K562 (cell line): ENCODE data around the gene STAG2. TPM values are rescaled to one million over a fixed set of nuclear protein-coding genes. Genes with fewer than 3 reads are reported as not detected.

Experiments used
- ARID1B ChIP-seq: fragments of 450-650 bp; IDR thresholded peaks from 2 replicates; pipeline ENCODE4 v1.6.1; 2016; ENCODE audit warnings: antibody characterized with exemption, mild to moderate bottlenecking, inconsistent platforms
- FUS ChIP-seq: fragments of 200-400 bp; formaldehyde crosslinking; optimal IDR thresholded peaks from 2 replicates; pipeline ENCODE3; 2017; ENCODE audit warnings: low read depth, low read length
- HBP1 ChIP-seq: fragments of 450-650 bp; formaldehyde crosslinking; IDR thresholded peaks from 2 replicates; pipeline ENCODE4 v1.4.0; 2022; ENCODE audit warnings: missing genetic modification characterization
- HIVEP1 ChIP-seq: fragments of 250-450 bp; sonication (Bioruptor Pico); IDR thresholded peaks from 2 replicates; pipeline ENCODE4 v1.4.0; 2020; ENCODE audit warnings: mild to moderate bottlenecking
- MEF2D ChIP-seq: conservative IDR thresholded peaks from 2 replicates; pipeline ENCODE4 v1.6.1; 2016; ENCODE audit warnings: low read depth, missing genetic modification characterization, missing compliant biosample characterization
- TCFL5 ChIP-seq: fragments of 250-450 bp; sonication (Bioruptor Pico); conservative IDR thresholded peaks from 2 replicates; pipeline ENCODE4 v1.6.1; 2021; ENCODE audit warnings: mild to moderate bottlenecking, moderate library complexity, matching md5 sums
- ZNF318 ChIP-seq, 2 experiments: fragments of 450-650 bp; IDR thresholded peaks; 2 replicates each; pipeline ENCODE4 v1.6.1; 2016; ENCODE audit warnings: mild to moderate bottlenecking in 2 of 2, borderline replicate concordance in 1 of 2, low read depth in 1 of 2, moderate library complexity in 1 of 2
- ZNF589 ChIP-seq: fragments of 200-800 bp; sonication (Bioruptor generic); IDR thresholded peaks from 2 replicates; pipeline ENCODE4 v1.6.1; 2016; ENCODE audit warnings: low read depth, missing genetic modification characterization, missing compliant biosample characterization
- polyA plus RNA-seq, 8 experiments: library from polyadenylated mRNA; depleted of rRNA in 4 of 8; stranded (reverse) in 5 of 8; unstranded in 3 of 8; fragments of >200 nt; fragmentation: Nextera tagmentation in 2 of 8; fragmentation: Illumina TruSeq in 1 of 8; extraction: Ambion mirVana in 2 of 8; extraction: Trizol in 1 of 8; gene quantifications; 2 replicates each; pipeline versions ENCODE4 v1.2.1 to v1.2.3, GENCODE V29; 2011 to 2014; ENCODE audit warnings: inconsistent platforms in 1 of 8, missing spikeins in 1 of 8
- total RNA-seq, 7 experiments: library from RNA; depleted of rRNA in 6 of 7; stranded (reverse); fragments of >200 nt in 6 of 7; fragmentation: Illumina TruSeq in 2 of 7; extraction: Trizol in 2 of 7; gene quantifications; 2 replicates each; pipeline versions ENCODE4 v1.2.1 to v1.2.3, GENCODE V29; 2011 to 2021; ENCODE audit warnings: low replicate concordance in 1 of 7

Gene STAG2
- total and polyA plus RNA-seq, 9 of the 15 experiments (the other 6 are each of a cell fraction or from before 2014, with no cell fraction given) = 40.3 to 133 (median 90.1) TPM

- no peak for TF ChIP-seq ZNF318 (IDR thresholded peaks at IDR 0.05; ENCODE audit: borderline replicate concordance in 1 of 2, low read depth in 1 of 2)
- TF ChIP-seq MEF2D (tag) = no peak
- no peak for TF ChIP-seq TCFL5 (CRISPR knock-in tag)
- TF ChIP-seq HBP1 (CRISPR knock-in tag) = no peak
- no peak for TF ChIP-seq ZNF589 (CRISPR knock-in tag)
- TF ChIP-seq ARID1B = no peak
- no peak for TF ChIP-seq FUS
- TF ChIP-seq HIVEP1 (CRISPR knock-in tag) = no peak
Measured at GRCh38 chrX:123967497-123967896, 6.0 kb downstream of the STAG2 start (continued).
